OCI-LY1 (cell line): ENCODE measurements around the gene OXER1.

ENCODE experiments used
- EZH2 ChIP-seq: fragments of 200-600 bp; sonication (generic), shearing (Covaris generic); IDR thresholded peaks from 2 replicates; pipeline ENCODE4 v1.8.0; 2017; ENCODE audit warnings: borderline replicate concordance, mixed run types, mild to moderate bottlenecking, antibody characterized with exemption, low read length, moderate library complexity, mixed read lengths
- TF ChIP-seq, protein P1 (sequence below): fragments of 200-600 bp; sonication (generic), shearing (Covaris generic); IDR thresholded peaks from 2 replicates; pipeline ENCODE4 v1.5.1; 2017; ENCODE audit warnings: mild to moderate bottlenecking, antibody characterized with exemption, low read length, moderate library complexity, mixed read lengths

DNA sequence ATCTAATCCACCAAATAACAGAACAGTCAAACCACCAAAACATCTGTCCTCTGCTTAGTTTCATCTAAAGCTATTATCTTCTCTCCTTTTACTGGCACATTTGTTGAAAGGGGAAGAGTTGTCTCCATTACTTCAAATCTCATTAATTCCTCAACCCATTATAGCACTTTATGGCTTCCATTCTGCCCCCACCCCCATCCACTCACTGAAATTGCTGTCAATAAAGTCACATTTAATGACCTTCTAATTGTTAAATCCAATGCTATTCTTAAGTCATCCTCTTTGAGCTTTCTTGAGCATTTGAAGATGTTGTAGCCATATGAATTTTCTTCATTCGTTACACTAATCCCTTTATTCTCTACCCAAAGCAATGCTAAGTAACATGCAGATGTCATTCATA, 5.2 kb downstream of the OXER1 start:
- TF ChIP-seq, protein P1, sequence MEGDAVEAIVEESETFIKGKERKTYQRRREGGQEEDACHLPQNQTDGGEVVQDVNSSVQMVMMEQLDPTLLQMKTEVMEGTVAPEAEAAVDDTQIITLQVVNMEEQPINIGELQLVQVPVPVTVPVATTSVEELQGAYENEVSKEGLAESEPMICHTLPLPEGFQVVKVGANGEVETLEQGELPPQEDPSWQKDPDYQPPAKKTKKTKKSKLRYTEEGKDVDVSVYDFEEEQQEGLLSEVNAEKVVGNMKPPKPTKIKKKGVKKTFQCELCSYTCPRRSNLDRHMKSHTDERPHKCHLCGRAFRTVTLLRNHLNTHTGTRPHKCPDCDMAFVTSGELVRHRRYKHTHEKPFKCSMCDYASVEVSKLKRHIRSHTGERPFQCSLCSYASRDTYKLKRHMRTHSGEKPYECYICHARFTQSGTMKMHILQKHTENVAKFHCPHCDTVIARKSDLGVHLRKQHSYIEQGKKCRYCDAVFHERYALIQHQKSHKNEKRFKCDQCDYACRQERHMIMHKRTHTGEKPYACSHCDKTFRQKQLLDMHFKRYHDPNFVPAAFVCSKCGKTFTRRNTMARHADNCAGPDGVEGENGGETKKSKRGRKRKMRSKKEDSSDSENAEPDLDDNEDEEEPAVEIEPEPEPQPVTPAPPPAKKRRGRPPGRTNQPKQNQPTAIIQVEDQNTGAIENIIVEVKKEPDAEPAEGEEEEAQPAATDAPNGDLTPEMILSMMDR: no peak
- TF ChIP-seq EZH2: no peak
